ENCODE results near the gene SKI. TPM values are rescaled to one million over a fixed set of nuclear protein-coding genes. Genes with fewer than 3 reads are reported as not detected.

SKI gene
- total and polyA plus RNA-seq, 2 of the 4 experiments (the other 2 are of a cell fraction) = 2.3 to 20.1 TPM

GRCh38 chr1:2303016-2303775, 75.1 kb downstream of the SKI start:
- Histone ChIP-seq H3K56ac (ENCODE audit: extremely low read depth, insufficient read depth, low read length) (no peak overlapping the region), H3K4ac (ENCODE audit: low read depth, low read length) (no peak overlapping the region), H4K91ac (ENCODE audit: insufficient read depth, low read depth, low read length) (no peak overlapping the region), H3K36me3 (ENCODE audit: control insufficient read depth, insufficient read depth, low read length) (peaks cover 50% of the 10 kb centered on the region), H3K9me3 (ENCODE audit: control insufficient read depth, insufficient read depth, low read length) (no peaks in the 10 kb centered on the region), H3K4me1 (ENCODE audit: control insufficient read depth, insufficient read depth, low read length) (peaks cover 24% of the 10 kb centered on the region), H3K27me3 (ENCODE audit: control insufficient read depth, insufficient read depth, low read length) (no peaks in the 10 kb centered on the region), H4K20me1 (ENCODE audit: insufficient read depth, low read length) (peaks cover 59% of the 10 kb centered on the region), H2AK5ac (ENCODE audit: low read depth, low read length) (no peak overlapping the region), H3K4me3 (ENCODE audit: insufficient read depth, low read depth, low read length) (no peak overlapping the region), H3K23ac (ENCODE audit: low read depth, low read length) (no peak overlapping the region), H4K8ac (ENCODE audit: low read depth in 2 of 2, low read length in 2 of 2) (no peak overlapping the region), H3K9ac (ENCODE audit: low read depth, low read length) (no peak overlapping the region), H3K4me2 (ENCODE audit: low read depth, low read length) (no peak overlapping the region), H2BK20ac (ENCODE audit: low read depth, low read length) (no peak overlapping the region), H2AFZ (replicated peaks; ENCODE audit: low read length, poor library complexity) (no peak overlapping the region), H2BK120ac (ENCODE audit: low read depth, low read length) (no peak overlapping the region), H3K79me1 (ENCODE audit: low read depth in 1 of 2, low read length in 2 of 2) (peaks cover 5 to 69% of the 10 kb centered on the region in 2 experiments), H3K9me1 (ENCODE audit: insufficient read depth, low read length) (peaks cover 6% of the 10 kb centered on the region), H3K27ac (ENCODE audit: insufficient read depth, low read length) (no peak overlapping the region), H2BK5ac (ENCODE audit: low read depth, low read length, poor library complexity, severe bottlenecking) (no peak overlapping the region), H2AK9ac (replicated peaks; ENCODE audit: low read depth, low read length, poor library complexity) (no peak overlapping the region), H2BK15ac (ENCODE audit: low read depth, low read length) (no peak overlapping the region), H3K18ac (ENCODE audit: low read depth, low read length) (no peak overlapping the region), H3K14ac (replicated peaks; ENCODE audit: low read depth, low read length) (no peak overlapping the region), H4K5ac (ENCODE audit: low read depth, low read length) (no peak overlapping the region)
- dilution Hi-C loops (cut with HindIII; ENCODE audit: low sequenced_read_pairs, unreplicated experiment) (no loop called here), in situ Hi-C loops (cut with MboI; ENCODE audit: low sequenced_read_pairs) (no loop called here), intact Hi-C loops (cut with micrococcal nuclease) (no loop called here)
- ChIA-PET CTCF (no interaction called here), POLR2A (ENCODE audit: unreplicated experiment) (no interaction called here)
- no TSS peak for BruUV-seq (replicated peaks)
- 96% methylated on average over 23 of the region's 35 CpGs; no CpG with 5 or more reads in 1 of the 2 experiments for WGBS, 2 experiments (ENCODE audit: extremely low coverage in 2 of 2, insufficient read length in 1 of 2)
- DNase-seq = no peak
- no peak for ATAC-seq (ENCODE audit: low read depth)
- TF ChIP-seq MAFK (IDR thresholded peaks at IDR 0.05; ENCODE audit: low read depth, low read length) (no peak), NFE2L2 (IDR thresholded peaks at IDR 0.05; ENCODE audit: low read depth, low read length) (no peak), CEBPB (IDR thresholded peaks at IDR 0.05; ENCODE audit: low read depth, low read length) (no peak), FOS (IDR thresholded peaks at IDR 0.05; ENCODE audit: low read depth, low read length) (no peak), POLR2A (IDR thresholded peaks at IDR 0.05; ENCODE audit: low read depth, low read length) (no peak), MAZ (IDR thresholded peaks at IDR 0.05; ENCODE audit: borderline replicate concordance, low read depth, low read length) (no peak), USF2 (IDR thresholded peaks at IDR 0.05; ENCODE audit: low read depth, low read length) (no peak), RAD21 (IDR thresholded peaks at IDR 0.05; ENCODE audit: low read length) (no peak), ELK1 (IDR thresholded peaks at IDR 0.05; ENCODE audit: borderline replicate concordance, low read depth, low read length) (no peak), CTCF (conservative IDR thresholded peaks at IDR 0.05; ENCODE audit: low read depth, low read length) (no peak)
